Activated CD4-positive, alpha-beta T cell treated with anti-CD3 and anti-CD28 coated beads for 24 hours (primary cell): ENCODE data around the gene AKR7A2.

ENCODE experiments used
- DNase-seq, 2 donors: peaks; one replicate each; pipeline ENCODE4 v3.0.0-alpha.2; 2020; ENCODE audit warnings: low read depth in 2 of 2

AKR7A2 gene

GRCh38 chr1:19311931-19312781 is at the start of gene AKR7A2, which contains the start of gene SLC66A1:
AKR7A2 (minus strand) TSS chr1:19312144; CDS start chr1:19312124, 20 bp downstream.
SLC66A1 (plus strand) TSS chr1:19312326; CDS start chr1:19317678, 5,352 bp downstream.
- peak; percentile 80 to 81 for DNase-seq

DNA sequence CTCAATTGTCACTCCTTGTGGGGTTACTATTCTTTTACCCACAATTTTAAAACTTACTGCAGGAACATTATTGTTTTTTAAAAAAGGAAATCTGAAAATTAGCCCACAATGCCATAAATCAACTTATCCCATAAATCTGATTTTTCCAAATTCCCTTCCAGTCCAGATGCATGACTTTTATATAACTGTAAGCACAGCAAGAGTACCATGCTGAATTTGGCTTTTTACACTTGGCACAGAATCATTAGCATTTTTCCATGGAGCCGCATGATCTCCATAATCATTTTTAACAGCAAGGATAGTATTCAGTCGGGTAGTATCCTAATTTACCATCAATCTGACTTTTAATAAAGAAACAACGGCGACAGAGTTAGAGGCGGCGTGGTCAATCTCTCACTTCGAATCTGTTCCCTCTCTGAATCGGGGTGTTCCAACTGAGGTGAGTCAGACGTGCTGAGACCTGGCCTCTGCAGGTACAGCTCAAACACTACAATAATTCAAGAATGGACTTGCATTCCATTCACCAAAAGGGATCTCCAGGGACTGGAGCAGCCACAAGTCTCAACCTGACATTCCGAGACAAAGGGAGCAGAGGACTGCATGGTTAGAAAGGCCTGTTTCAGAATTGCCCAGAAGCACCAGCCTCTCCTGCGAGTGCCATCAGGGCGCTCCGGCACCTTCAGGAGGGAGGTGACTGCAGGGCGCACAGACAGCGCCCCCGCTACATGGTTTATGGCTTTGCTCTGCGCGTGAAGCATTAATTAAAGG is 49.1 kb upstream of the AKR7A2 start:
- DNase-seq: no peak

DNA sequence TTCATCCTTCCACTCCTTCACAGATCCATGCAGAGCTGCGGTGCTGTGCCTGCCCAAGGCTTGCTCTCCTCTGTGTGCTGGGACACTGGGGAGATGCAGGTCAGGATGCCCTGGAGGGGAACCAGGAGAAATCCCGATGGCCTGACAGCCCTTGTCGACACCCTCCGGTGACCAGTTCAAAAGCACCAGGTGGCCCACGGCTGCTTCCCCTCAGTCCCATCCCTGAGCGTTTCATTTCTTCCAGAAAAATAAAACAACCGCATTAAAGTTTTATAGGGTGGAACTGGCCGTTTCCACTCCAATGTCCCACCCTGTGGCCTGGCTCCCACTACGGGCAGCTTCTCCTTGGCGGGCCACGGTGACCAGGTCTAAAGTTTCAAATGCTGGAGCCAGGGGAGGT is 48.5 kb upstream of the AKR7A2 start:
- DNase-seq: no peak

DNA sequence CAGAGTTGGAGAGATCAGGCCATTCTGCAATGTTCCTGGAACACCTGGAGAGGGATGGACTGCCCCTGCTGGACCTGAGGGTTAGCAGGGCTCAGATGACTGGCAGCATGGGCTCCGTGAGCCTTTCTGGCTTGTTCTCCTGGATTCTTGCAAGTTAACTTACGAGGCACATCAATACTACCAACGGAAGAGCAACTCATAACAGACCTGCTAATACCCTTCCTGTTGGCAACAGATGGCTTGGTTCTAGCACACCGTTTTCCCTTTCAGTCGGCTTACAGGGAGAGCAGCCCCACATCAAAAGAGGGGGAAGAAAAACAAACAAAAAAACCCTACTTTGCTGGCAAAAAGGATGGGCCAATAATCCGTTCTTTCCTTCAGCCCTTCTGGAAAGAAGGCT is 48.1 kb upstream of the AKR7A2 start:
- no peak for DNase-seq

DNA sequence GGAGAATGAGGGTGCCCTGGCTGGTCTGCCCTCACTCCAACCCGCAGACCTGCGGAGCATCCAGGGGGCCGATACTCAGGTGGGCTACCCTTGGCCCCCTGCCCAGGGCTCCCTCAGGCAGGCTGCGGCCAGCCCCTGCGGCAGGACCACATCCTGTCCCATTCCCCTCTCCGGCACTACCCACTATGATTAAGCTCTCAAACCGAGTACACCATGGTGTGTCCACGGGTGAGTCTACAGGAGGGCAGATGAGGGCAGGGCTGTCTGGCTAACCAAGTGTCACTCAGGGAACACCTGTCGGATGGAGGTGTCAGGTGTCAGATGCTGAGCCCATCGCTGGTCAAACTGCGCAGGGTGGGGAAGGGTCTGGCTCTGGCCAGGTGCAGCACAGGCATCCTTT is 47.4 kb upstream of the AKR7A2 start:
- DNase-seq: no peak

- DNase-seq: no peak
Observed at GRCh38 chr1:19358710-19359109, 46.8 kb upstream of the AKR7A2 start.

DNA sequence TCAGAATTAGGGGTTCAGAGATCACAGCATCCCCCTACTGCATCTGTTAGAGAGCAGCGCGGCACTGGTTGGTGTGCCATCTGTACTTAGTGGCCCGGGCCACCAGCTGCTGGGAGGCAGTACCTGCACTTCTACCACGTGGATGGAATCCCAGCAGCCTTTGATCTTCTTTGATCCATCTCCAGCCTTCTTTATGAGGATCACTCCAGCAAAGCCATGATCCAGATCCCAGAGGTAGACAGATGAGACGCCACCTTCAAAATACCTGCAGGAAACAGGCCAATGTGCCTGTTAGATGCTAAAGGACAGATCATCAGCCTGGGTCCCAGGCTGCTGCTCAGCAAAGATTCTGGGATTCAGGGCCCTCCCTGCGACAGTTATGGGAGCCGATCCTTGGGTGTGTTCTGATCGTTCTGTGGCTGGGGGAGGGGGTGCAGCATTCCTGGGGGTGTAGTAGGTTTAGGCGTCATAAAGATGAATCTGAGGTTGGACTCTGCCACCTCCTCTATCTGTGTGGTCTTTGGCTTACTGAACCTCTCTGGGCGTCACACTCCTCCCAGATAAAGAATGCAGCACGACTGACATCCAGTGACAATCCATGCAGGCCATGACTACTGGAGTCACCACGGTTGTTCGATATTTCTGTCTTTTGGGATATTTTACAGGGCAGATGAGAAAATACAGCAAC is 45.5 kb upstream of the AKR7A2 start:
- DNase-seq: no peak

- DNase-seq: no peak
Observed at GRCh38 chr1:19356266-19356665, 44.3 kb upstream of the AKR7A2 start.

- DNase-seq: no peak
Observed at GRCh38 chr1:19354531-19354981, 42.6 kb upstream of the AKR7A2 start.

DNA sequence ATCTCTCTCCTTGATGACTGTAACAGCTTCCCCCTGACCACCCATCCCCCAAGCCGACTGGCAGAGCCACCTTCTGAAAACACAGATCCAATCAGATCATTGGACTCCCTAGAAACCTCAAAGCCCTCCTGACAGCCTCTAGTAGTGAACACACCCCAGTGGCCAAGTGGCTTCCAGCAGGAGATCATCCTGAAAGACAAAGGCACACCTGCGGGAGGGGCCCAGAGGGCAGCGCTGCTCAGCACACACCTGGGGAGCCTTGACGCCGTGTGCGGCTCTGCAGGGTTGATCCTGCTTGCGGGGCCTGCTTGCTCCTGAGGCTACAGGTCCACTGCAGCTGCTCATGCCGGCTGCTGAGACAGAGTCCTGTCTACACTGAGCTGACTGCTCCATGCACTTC is 41.7 kb upstream of the AKR7A2 start:
- DNase-seq: no peak

GRCh38 chr1:19352839-19353238 is 40.9 kb upstream of the AKR7A2 start:
- DNase-seq: no peak

DNA sequence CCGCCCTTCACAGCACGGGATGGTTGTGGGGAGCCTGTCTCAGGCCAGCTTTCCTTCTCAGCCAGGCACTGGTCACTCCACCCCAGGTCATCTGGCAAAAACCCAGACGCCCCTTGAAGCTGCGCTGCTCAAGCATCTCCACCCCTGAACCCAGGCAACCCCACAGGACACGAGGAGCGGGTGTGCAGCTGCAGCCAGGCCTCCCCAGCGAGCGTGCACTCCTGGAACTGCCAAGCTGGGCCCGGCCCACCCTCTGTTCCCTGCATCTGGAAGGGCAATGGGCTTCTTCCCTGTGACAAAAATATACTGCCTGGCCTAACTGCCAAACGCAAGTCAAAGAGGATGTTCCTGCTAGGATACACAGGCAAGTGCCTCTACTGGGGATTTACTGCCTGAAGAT is 39.9 kb upstream of the AKR7A2 start:
- no peak for DNase-seq

DNA sequence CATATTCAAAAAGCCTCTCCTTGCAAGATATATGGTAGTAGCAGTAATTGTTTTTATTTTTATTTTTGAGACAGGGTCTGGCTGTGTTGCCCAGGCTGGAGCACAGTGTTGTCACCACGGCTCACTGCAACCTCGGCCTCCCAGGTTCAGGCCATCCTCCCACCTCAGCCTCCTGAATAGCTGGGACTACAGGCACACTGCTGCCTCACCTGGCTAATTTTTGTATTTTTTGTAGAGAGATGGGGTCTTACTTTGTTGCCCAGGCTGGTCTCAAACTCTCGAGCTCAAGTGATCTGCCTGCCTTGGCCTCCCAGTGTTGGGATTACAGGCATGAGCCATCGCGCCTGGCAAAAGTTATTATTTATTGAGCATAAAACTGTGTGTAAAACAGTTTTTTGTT is 38.6 kb upstream of the AKR7A2 start:
- no peak for DNase-seq

DNA sequence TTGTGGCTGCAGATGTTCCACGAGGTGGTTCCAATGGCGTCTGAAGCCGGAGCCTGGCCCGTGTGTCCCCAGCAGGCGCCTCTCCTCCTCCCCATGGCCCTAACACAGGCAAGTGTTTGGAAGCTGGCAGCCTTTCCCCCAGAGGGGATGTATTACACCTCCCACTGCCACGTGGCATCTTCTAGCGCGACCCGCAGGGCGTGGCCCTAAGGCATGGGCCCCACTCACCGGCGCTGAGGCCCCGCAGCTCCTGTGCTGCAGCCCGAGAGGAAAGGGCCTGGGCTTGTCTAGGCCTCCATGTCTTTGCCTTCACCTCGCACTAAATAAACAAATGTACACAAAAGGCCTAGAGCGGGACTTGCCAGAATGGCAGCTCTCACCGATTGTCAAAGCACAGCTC is 38.1 kb upstream of the AKR7A2 start:
- no peak for DNase-seq

DNA sequence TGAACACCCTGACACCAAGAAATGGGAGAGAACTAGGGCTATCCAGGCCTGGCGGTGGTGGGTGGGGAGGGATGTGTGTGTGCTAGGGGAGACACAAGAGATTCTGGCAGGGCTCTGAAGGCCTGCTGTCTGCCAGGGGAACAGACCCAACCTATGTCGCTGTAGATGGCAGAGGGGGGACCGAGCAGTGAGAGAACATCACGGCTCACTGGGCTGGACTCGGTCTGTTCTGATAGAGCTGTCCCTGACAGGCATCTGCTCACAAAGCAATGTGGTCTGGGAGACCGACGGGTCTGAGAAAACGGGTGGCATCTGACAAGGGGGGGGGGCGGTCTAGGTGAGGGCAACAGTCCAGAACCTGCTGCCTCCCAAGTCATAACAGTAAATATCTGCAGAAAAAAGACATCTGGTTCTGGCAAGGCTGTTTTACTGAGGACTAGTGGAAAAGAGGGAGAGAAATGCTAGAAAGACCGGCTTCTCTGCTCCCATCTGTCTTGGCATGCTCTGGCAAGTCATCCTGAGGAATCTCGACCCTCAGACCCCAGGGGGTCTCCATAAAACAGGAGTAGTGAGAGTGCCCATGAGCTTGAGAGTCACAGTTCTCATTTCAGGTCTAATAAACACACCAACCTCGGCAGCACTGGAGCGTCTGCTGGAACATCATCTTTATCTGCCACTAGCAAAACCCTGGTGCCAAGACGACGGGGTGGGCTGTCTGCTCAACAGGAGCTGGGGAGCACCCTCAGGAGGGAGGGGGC is 36.7 kb upstream of the AKR7A2 start:
- DNase-seq: no peak

DNA sequence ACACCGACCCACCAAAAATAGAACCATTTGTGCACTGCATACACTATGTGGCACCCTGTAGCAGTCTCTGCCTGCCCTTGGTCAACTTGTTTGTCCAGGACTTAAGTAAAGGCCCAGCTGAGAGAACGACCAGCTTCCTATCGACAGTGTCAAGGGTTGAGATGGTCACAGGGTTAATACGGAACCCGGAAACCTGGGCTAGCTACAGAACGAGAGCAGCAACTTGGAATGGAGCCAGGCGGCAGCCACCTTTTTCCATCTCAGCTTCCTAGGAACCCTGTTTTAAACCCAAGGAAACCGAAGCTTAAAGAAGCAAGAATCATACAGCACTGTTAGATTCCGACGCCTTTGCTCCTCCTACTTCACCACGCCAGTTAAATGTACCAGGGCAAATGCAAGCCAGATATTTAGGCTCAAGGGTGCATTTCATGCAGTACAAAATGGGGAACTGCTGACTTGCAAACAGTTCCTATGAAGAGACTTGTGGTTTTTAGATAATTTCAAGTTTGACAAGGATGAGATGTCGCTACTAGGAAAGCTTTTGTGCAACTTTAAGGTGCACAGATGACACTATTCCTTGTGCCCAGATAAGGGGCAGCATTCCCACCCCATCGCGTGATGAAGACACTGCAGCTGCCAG is 35.7 kb upstream of the AKR7A2 start:
- DNase-seq: no peak

GRCh38 chr1:19346026-19346425 is 34.1 kb upstream of the AKR7A2 start:
- no peak for DNase-seq

DNA sequence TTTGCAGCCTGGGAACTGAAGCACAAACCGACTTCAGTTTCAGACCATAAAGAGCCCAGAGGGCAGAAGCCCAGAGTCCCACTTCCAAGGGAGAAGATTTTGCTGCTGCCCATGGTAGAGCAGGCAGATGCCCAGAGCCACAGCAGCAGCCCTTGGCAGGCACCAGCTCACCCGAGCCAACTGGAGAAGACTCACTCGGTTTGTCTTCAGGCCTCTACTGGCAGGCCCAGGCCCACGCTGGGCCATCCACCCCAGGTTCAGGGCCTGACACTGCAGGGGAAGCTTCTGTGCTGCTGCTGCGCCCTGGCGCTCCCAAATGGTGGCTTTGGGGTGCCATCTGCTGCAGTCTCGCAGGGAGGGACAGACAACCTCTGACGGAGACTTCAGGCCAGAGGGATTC is 33.4 kb upstream of the AKR7A2 start:
- DNase-seq: no peak

GRCh38 chr1:19344831-19345230 is 32.9 kb upstream of the AKR7A2 start:
- DNase-seq: no peak

- peak; percentile 23 to 30 for DNase-seq
Observed at GRCh38 chr1:19344372-19344810, 32.4 kb upstream of the AKR7A2 start.
